K562 (cell line): ENCODE results near the gene FUZ. TPM values are rescaled to one million over a fixed set of nuclear protein-coding genes. Genes with fewer than 3 reads are reported as not detected.

Experiments
- ARID1B ChIP-seq: fragments of 450-650 bp; IDR thresholded peaks from 2 replicates; pipeline ENCODE4 v1.6.1; 2016; ENCODE audit warnings: antibody characterized with exemption, mild to moderate bottlenecking, inconsistent platforms
- ARID3A ChIP-seq: IDR thresholded peaks from 2 replicates; pipeline ENCODE4 v1.6.1; 2012; ENCODE audit warnings: low read depth, low read length, improper control_type of control experiment, borderline replicate concordance
- CREM ChIP-seq: IDR thresholded peaks from 2 replicates; pipeline ENCODE4 v1.6.1; 2014; ENCODE audit warnings: antibody characterized with exemption, low read depth
- CSDE1 ChIP-seq, 2 experiments: fragments of 450-650 bp; IDR thresholded peaks; 2 replicates each; pipeline ENCODE4 v1.6.1; 2016; ENCODE audit warnings: mild to moderate bottlenecking in 1 of 2
- DIDO1 ChIP-seq: fragments of 450-650 bp; IDR thresholded peaks from 2 replicates; pipeline ENCODE4 v1.6.1; 2016; ENCODE audit warnings: low read depth, missing biosample characterization, missing genetic modification characterization
- EP400 ChIP-seq: fragments of 450-650 bp; IDR thresholded peaks from 2 replicates; pipeline ENCODE4 v1.6.1; 2017; ENCODE audit warnings: antibody characterized with exemption, mild to moderate bottlenecking, moderate library complexity
- MITF ChIP-seq: IDR thresholded peaks from 2 replicates; pipeline ENCODE4 v1.6.1; 2014; ENCODE audit warnings: antibody characterized with exemption
- PATZ1 ChIP-seq: fragments of 250-450 bp; sonication (Bioruptor Pico); IDR thresholded peaks from 2 replicates; pipeline ENCODE4 v1.5.0; 2020; ENCODE audit warnings: mild to moderate bottlenecking, borderline replicate concordance
- POLR2B ChIP-seq: fragments of 450-650 bp; IDR thresholded peaks from 2 replicates; pipeline ENCODE4 v1.6.1; 2018; ENCODE audit warnings: low read depth; ENCODE audit not compliant: partially characterized antibody
- PRDM10 ChIP-seq: fragments of 450-650 bp; IDR thresholded peaks from 2 replicates; pipeline ENCODE4 v1.6.1; 2018; ENCODE audit not compliant: partially characterized antibody
- RBBP5 ChIP-seq: fragments of 200-600 bp; sonication (generic); IDR thresholded peaks from 2 replicates; pipeline ENCODE4 v1.6.1; 2012; ENCODE audit warnings: borderline replicate concordance, mild to moderate bottlenecking, low read length, control low read depth, inconsistent platforms; ENCODE audit not compliant: insufficient read depth, poor library complexity, severe bottlenecking
- SAP30 ChIP-seq: fragments of 200-600 bp; sonication (generic); IDR thresholded peaks from 2 replicates; pipeline ENCODE4 v1.6.1; 2012; ENCODE audit warnings: borderline replicate concordance, low read depth, mild to moderate bottlenecking, moderate library complexity, low read length, control low read depth, inconsistent platforms; ENCODE audit not compliant: insufficient read depth, poor library complexity, severe bottlenecking
- ZFP1 ChIP-seq: fragments of 450-650 bp; formaldehyde crosslinking; IDR thresholded peaks from 2 replicates; pipeline ENCODE4 v1.4.0; 2020; ENCODE audit warnings: mild to moderate bottlenecking, mixed read lengths
- ZNF143 ChIP-seq: sonication (generic); formaldehyde crosslinking; IDR thresholded peaks from 2 replicates; pipeline ENCODE4 v1.9.0; 2022; ENCODE audit warnings: mild to moderate bottlenecking, missing genetic modification reagents
- ZNF449 ChIP-seq: fragments of 250-450 bp; sonication (Bioruptor Pico); IDR thresholded peaks from 2 replicates; pipeline ENCODE4 v1.8.0; 2022; ENCODE audit warnings: moderate library complexity, mild to moderate bottlenecking, inconsistent platforms
- polyA plus RNA-seq, 8 experiments: library from polyadenylated mRNA; depleted of rRNA in 4 of 8; stranded (reverse) in 5 of 8; unstranded in 3 of 8; fragments of >200 nt; fragmentation: Nextera tagmentation in 2 of 8; fragmentation: Illumina TruSeq in 1 of 8; extraction: Ambion mirVana in 2 of 8; extraction: Trizol in 1 of 8; gene quantifications; 2 replicates each; pipeline versions ENCODE4 v1.2.1 to v1.2.3, GENCODE V29; 2011 to 2014; ENCODE audit warnings: inconsistent platforms in 1 of 8, missing spikeins in 1 of 8
- total RNA-seq, 7 experiments: library from RNA; depleted of rRNA in 6 of 7; stranded (reverse); fragments of >200 nt in 6 of 7; fragmentation: Illumina TruSeq in 2 of 7; extraction: Trizol in 2 of 7; gene quantifications; 2 replicates each; pipeline versions ENCODE4 v1.2.1 to v1.2.3, GENCODE V29; 2011 to 2021; ENCODE audit warnings: low replicate concordance in 1 of 7

The FUZ gene
- total and polyA plus RNA-seq, 9 of the 15 experiments (the other 6 are each of a cell fraction or from before 2014, with no cell fraction given), result 0.17 to 7.6 (median 3.6) TPM; not detected in 1

GRCh38 chr19:49812997-49813861 lies at the start of gene FUZ (continued):
- TF ChIP-seq PATZ1 (CRISPR knock-in tag) (no peak), RBBP5 (no peak), ARID3A (0 out of 2 replicates have a peak, but pooled peaks have one; percentile 19), DIDO1 (peak; percentile 50; the same call in 1 of the 2 replicates), ZFP1 (no peak), CSDE1 (IDR thresholded peaks at IDR 0.05) (peak; percentile 92 to 96), SAP30 (peak; percentile 68), ARID1B (0 out of 2 replicates have a peak, but pooled peaks have one; percentile 2), PRDM10 (peak; percentile 99), ZNF449 (CRISPR knock-in tag) (no peak), ZNF143 (CRISPR knock-in tag) (peak; percentile 46; the same call in 1 of the 2 replicates), CREM (peak; percentile 73), EP400 (peak; percentile 54; the same call in 1 of the 2 replicates), POLR2B (no peak), MITF (no peak)
